HG03469 (cell line): ENCODE measurements around the gene PDE10A.

Experiments used
- ATAC-seq: cut with Tn5 transposase; IDR thresholded peaks from one replicate; pipeline ENCODE4 v1.9.1; 2021; ENCODE audit warnings: mild to moderate bottlenecking, moderate library complexity, moderate number of reproducible peaks; ENCODE audit not compliant: unreplicated experiment

The PDE10A gene

DNA sequence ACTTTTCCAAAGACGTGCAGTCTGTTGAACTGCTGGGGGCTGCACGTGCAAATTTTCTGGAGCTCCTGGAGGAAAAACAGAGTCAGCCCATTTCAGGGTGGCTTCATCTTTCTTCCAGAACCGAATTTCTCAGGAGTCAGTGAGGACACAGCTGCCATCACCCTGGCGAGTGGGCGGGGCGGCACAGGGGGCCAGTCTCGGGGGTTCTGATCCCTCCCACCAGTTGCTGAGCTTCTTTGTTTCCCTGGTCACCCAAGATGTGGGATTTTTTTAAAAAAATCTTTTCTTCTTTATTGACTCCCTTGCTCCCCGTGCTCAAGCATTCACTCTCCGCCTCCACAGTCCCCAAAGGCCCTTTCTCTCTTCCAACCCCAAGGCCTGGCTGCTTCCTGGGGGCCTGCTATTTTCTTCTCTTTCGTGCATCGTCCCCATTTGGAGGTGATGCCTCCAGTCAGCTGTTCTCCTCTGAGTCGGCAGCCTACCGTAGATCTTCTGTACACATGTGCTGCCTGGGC lies 362.6 kb downstream of the PDE10A start:
- ATAC-seq: no peak

DNA sequence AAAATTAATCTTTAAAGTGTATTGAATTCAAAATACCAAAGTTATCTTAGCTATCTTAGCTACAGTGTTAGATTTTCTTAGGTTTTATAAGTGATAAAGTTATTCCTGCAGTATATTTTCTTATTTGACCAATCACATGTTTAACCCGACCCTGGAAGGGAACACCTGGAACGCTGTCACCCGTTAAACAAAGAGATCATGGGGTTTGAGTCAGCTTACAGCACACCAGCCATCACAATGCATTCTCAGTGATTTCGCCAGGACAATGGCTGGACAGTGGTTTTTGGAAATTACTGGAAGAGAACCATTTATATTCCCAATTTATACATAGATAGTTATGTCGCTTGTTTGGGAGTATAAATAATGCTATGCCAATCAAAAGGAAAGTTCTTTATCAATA lies 364.2 kb downstream of the PDE10A start:
- ATAC-seq: no peak

DNA sequence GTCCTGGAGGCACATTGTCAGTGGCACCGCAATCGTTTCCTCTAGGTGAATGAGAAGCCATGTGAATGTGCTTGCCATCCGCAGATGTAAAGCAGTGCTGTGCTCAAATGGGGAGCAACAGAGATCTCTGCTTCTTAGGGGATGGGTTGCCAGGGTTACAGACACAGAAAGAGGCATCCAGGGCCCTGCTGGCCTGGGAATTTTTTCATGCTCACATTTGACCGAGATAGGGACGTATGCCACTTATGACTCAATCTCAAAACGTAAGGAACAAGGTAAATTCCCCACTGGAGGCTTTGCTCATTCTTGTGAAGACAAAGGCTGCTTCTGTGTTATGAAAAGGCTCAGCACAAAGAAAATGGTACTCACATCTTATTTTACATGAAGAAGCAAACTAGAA lies 364.6 kb downstream of the PDE10A start:
- no peak for ATAC-seq

- ATAC-seq: no peak
These were observed 370.4 kb downstream of the PDE10A start for GRCh38 chr6:165292657-165293056.
